Measurements from ENCODE around the gene SLC25A48.

- TF ChIP-seq CTCF (IDR thresholded peaks at IDR 0.05) (no peak), POLR2A (IDR thresholded peaks at IDR 0.05) (no peak)
Measured at GRCh38 chr5:135890296-135890695, 55.8 kb downstream of the SLC25A48 start.
